Measurements from ENCODE around the gene BMPR1A.
A peak's percentile ranks its signal among the peaks of the same experiment; 100 is the strongest.

The BMPR1A gene

DNA sequence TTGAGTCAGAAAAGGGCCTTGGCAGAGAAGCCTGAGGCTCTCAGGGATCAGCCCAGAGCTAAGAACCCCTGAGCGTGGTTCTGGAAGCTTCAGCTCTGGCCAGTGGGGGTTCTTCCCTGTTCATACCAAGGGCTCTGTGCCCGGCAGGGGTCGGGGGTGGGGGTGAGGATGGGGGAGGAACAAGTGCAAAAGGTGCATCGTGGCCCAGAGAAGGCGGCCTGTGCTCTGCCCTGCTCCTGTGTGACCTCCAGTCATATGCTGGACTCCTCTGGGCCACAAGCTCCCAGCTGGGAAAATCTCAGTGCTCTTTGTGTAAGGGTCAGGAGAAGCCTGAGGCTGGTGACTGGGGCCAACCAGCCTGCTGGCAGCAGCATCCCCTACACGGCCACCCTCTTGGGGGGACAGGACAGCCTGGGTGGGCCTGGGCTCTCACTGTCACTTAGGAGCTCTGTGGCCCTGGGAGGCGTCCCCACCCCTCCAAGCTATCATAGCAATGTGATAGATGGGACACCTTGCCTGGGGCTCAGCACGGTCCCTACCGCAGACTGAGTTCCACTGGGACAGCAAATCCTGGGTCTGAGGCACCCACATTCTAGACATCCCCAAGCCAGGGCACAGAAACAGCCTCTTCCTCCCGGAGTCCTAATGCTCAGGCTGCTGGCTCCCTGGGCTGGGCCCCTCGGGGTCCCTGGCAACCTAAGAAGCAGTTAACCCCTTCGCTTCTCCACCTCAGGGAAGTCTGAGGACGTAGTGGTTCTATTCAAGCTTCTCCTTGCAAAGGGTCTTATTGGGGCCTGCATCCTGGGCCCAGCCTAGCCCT, 198.5 kb downstream of the BMPR1A start:
- no peak for FAIRE-seq
- DNase-seq (ENCODE audit: low spot score), result no peak

- no peak for DNase-seq (ENCODE audit: low spot score)
- FAIRE-seq, result no peak
Observed at GRCh38 chr10:86955501-86956194, 199.2 kb downstream of the BMPR1A start.

GRCh38 chr10:86956195-86956847, 199.9 kb downstream of the BMPR1A start:
- FAIRE-seq (no peak), DNase-seq (ENCODE audit: low spot score) (no peak)

DNA sequence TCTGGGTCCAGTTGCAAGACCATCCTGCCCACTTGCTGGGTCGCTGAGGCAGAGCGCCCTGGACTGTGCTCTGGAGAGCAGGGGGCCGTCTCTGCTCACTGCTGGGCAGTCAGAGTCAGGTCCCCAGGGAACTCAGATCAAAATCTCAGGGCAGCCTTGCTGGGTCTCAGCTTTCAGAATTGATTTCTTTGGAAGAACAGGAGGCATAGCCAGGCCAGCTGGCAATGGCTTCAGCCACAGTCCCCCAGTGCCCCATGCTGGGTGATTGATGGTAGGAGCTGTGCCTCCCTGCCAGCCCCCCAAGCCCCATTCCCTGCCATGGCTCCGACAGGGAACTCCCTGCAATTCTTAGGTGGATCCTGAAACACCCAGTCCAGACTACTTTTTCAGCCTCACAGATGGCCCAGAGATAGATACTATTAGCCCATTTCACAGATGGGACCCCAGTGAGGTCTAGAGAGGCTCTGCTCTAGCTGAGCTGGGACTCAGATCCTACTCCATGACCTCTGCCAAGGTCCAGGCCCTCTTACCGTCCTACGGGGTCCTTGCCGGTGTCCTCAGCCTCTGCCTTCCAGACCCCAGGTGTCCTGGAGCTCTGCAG, 200.5 kb downstream of the BMPR1A start:
- FAIRE-seq, result no peak
- no peak for DNase-seq (ENCODE audit: low spot score)

- FAIRE-seq (no peak), DNase-seq (ENCODE audit: low spot score) (no peak)
Observed at GRCh38 chr10:86957471-86958115, 201.2 kb downstream of the BMPR1A start, which contains the start of gene MMRN2. Gene MMRN2 (minus strand): TSS chr10:86957615. CDS start chr10:86957541, 74 bp downstream.

DNA sequence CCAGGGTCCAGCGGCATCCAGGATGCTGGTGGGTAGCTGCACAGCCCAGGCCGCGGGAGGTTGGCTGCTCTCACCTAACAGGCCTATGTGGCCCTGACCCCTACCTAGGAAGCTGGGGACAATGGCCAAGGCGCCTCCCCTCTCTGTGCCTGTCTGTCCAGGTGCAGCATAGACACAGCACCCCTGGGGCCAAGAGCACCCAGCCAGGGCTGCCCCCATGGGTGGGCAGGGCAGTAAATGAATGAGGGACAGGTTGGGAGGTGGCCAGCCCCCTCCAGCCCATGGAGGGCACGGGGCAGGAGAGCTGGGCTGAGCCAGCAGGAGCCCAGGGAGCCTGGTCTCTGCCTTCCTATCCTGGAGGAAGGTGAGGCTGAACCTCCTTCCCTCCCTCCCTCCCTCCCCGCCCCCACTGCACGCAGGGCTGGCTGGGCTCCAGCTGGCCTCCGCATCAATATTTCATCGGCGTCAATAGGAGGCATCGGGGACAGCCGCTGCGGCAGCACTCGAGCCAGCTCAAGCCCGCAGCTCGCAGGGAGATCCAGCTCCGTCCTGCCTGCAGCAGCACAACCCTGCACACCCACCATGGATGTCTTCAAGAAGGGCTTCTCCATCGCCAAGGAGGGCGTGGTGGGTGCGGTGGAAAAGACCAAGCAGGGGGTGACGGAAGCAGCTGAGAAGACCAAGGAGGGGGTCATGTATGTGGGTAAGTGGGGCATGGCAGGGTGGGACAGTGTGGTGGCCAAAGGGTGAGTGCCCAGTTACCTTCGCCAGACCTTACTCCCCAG, 201.9 kb downstream of the BMPR1A start, which contains the start of gene SNCG:
SNCG (plus strand) TSS at position 484 of the 785 bp plus-strand sequence; CDS start at position 583, 99 bp downstream.
- DNase-seq (ENCODE audit: low spot score), result no peak
- FAIRE-seq, result no peak

DNA sequence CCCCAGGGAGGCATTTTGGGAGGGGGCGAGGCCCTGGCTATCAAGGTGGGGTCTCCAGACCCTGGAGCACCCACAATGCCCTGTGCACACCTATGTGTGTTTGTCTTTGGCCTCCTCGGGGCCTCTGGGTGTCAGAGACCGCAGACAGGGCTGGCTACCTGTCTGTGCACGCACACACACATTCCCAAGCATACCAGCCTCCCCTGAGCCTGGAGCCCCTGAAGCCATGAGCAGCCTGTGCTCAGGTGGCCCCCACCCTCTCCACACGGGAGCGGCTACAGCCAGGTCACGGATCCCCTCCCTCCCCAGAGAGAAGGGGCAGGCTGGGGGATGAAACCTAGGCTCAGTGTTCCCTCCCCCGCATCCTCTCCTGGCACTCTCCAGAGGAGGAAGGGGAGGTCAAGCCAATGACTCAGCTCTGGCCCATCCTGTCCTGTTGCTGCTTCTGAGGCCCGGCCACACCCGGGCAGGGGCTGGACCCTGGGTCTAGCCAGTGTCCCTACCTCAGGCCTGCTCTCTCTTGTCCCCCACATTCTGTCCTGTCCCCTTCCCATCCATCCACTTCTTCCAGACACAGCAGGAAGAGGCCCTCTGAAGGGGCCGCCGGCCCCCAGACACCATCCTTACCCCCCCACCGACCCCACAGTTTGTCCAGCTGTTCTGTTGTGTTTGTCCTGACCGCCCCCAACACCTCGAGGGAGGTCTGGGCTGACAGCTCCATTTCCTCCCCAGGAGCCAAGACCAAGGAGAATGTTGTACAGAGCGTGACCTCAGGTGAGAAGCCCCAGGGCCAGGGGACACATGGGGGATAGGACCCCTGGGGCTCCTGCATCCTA, 202.7 kb downstream of the BMPR1A start:
- FAIRE-seq, result peak; percentile 55
- DNase-seq (ENCODE audit: low spot score), result peak; percentile 79

DNA sequence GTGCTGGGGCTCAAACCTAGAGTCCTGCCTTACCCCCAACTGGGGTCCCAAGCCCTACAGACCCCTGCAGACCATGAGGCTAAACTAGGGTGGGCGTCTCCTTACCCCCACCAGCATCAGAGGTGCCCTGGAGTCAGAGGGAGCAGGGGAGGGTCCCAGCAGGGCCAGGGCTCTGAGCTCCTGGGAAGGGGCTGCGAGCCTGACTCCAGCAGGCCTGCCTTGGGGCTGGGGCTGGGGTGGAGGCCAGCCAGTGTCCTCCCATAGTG, 203.3 kb downstream of the BMPR1A start:
- DNase-seq (ENCODE audit: low spot score) (no peak), FAIRE-seq (no peak)

DNA sequence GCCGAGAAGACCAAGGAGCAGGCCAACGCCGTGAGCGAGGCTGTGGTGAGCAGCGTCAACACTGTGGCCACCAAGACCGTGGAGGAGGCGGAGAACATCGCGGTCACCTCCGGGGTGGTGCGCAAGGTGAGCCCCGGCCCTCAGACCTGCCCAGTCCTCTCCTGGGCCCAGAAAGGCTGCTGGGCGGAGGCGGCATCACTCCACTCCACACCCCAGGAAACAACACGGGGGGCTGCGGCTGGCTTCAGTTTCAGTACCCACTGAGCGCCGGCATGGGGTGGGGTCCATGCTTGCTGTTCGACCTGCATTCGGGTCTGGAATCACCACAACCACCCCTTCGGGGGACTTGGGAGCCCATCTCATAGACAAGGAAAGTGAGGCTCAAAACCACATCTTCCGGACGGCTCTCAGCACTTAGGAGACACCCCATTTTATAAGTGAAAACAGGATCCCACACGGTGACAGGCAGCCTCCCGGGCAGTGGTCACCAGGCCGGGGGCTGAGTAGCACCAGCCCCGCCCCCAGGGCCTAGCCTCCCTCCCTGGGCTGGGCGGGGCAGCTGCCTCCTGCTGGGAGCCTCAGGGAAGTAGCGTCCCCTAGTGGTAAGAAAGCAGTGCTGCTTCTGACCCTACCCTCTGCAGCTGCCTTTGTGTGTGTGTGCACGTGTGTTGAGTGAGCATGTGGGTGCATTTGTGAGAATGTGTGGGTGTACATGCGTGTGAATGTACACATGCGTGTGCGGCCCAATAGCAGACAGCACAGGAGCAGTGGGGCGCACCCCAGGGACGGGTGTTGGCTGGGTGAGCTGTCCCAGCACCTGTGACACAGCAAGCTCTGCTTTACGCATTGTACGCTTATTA, 203.8 kb downstream of the BMPR1A start:
- no peak for DNase-seq (ENCODE audit: low spot score)
- no peak for FAIRE-seq

GRCh38 chr10:86960863-86961434, 204.5 kb downstream of the BMPR1A start:
- DNase-seq (ENCODE audit: low spot score), result no peak

GRCh38 chr10:86961481-86962091, 205.2 kb downstream of the BMPR1A start:
- no peak for FAIRE-seq
- DNase-seq (ENCODE audit: low spot score), result peak; percentile 60

More at GRCh38 chr10:86960863-86961434, 204.5 kb downstream of the BMPR1A start:
- no peak for FAIRE-seq

- no peak for FAIRE-seq
Observed at GRCh38 chr10:86962136-86962980, 205.9 kb downstream of the BMPR1A start.

DNA sequence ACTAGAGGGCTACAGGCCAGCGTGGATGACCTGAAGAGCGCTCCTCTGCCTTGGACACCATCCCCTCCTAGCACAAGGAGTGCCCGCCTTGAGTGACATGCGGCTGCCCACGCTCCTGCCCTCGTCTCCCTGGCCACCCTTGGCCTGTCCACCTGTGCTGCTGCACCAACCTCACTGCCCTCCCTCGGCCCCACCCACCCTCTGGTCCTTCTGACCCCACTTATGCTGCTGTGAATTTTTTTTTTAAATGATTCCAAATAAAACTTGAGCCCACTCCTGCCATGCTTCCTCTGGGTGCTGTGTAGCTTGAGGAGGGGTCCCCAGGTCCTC, 206.5 kb downstream of the BMPR1A start:
- DNase-seq (ENCODE audit: low spot score) (no peak), FAIRE-seq (no peak)

More at GRCh38 chr10:86962136-86962980, 205.9 kb downstream of the BMPR1A start:
- no peak for DNase-seq (ENCODE audit: low spot score)

DNA sequence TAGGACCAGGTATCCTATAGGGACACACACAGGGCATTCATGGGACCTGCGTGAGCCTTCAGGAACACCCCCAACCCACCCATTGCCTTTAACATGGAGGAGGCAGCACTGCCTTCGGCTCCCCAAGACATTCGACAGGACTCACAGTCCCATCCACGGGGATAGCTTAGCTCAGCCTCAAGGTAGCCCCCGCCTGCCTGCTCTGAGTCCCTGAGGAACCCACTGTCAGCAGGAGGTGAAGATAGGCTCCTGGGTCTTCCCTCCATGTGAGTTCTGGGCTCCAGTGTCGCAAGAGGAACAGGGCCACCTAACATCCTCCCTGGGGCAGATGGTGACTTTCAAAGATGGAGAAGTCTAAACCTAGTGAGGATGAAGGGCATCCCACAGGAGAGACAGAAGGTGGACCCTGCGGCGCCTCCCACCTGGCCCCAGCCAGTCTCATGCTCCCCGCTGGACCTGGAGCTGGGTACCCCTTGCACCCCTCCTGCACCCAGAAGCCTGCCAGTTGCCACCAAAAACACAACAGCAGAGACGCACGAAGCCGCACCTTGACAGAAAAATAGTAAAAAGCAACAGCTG, 207.0 kb downstream of the BMPR1A start:
- FAIRE-seq (no peak), DNase-seq (ENCODE audit: low spot score) (no peak)

GRCh38 chr10:86964061-86964846, 207.8 kb downstream of the BMPR1A start:
- DNase-seq (ENCODE audit: low spot score) (no peak), FAIRE-seq (no peak)

DNA sequence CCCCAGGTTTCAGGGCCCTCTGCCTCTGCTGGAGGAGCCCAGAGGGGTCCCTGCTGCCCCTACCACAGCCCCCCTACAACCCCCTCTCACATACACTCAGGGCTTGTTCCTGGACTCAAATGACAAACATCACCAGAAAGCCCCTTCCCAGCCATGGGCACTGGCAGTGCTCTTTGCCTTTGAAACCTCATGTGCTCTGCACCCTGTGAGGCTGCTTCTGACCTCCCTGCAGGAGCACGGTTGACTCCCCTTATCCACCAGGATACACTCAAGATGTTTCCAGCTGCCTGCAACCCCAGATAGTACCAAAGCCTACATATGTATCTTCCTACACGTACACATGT, 208.4 kb downstream of the BMPR1A start:
- no peak for DNase-seq (ENCODE audit: low spot score)
- FAIRE-seq, result no peak
